PC-3 (cell line): Measurements from ENCODE around the gene MRTFA.

Experiments
- EZH2phosphoT487 ChIP-seq: fragments of 300-600 bp; sonication (generic); IDR thresholded peaks from 2 replicates; pipeline ENCODE4 v1.6.1; 2018; ENCODE audit warnings: mild to moderate bottlenecking, antibody characterized with exemption, low read length, borderline replicate concordance
- TF ChIP-seq, protein P1 (sequence below): fragments of 300-600 bp; sonication (generic); conservative IDR thresholded peaks from 2 replicates; pipeline ENCODE4 v1.5.1; 2017; ENCODE audit warnings: antibody characterized with exemption, low read depth, mild to moderate bottlenecking, low read length

- TF ChIP-seq, protein P1, sequence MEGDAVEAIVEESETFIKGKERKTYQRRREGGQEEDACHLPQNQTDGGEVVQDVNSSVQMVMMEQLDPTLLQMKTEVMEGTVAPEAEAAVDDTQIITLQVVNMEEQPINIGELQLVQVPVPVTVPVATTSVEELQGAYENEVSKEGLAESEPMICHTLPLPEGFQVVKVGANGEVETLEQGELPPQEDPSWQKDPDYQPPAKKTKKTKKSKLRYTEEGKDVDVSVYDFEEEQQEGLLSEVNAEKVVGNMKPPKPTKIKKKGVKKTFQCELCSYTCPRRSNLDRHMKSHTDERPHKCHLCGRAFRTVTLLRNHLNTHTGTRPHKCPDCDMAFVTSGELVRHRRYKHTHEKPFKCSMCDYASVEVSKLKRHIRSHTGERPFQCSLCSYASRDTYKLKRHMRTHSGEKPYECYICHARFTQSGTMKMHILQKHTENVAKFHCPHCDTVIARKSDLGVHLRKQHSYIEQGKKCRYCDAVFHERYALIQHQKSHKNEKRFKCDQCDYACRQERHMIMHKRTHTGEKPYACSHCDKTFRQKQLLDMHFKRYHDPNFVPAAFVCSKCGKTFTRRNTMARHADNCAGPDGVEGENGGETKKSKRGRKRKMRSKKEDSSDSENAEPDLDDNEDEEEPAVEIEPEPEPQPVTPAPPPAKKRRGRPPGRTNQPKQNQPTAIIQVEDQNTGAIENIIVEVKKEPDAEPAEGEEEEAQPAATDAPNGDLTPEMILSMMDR = no peak
- TF ChIP-seq EZH2phosphoT487 = no peak
These were observed 559 bp downstream of the MRTFA start for GRCh38 chr22:40635940-40636379.
